HepG2 (cell line): ENCODE data around the gene PMM2. TPM values are rescaled to one million over a fixed set of nuclear protein-coding genes. Genes with fewer than 3 reads are reported as not detected.
A peak's percentile ranks its signal among the peaks of the same experiment; 100 is the strongest.

Experiments
- FOXM1 ChIP-seq: sonication (generic); formaldehyde crosslinking; IDR thresholded peaks from 2 replicates; pipeline ENCODE4 v1.5.0; 2020; ENCODE audit warnings: missing genetic modification reagents
- KLF16 ChIP-seq, 2 experiments: sonication (generic) in 1 of 2; formaldehyde crosslinking in 1 of 2; IDR thresholded peaks; 2 replicates each; pipeline versions ENCODE4 v1.6.1 to v1.8.0; 2016 to 2023; ENCODE audit warnings: missing genetic modification reagents in 2 of 2, missing compliant biosample characterization in 1 of 2
- MBNL3 ChIP-seq: fragments of 250-450 bp; sonication (Bioruptor Pico); conservative IDR thresholded peaks from 2 replicates; pipeline ENCODE4 v1.8.0; 2022; ENCODE audit warnings: mild to moderate bottlenecking, inconsistent platforms
- MIXL1 ChIP-seq: IDR thresholded peaks from 2 replicates; pipeline ENCODE4 v1.6.1; 2016
- SYNCRIP ChIP-seq: fragments of 200-400 bp; formaldehyde crosslinking; IDR thresholded peaks from 2 replicates; pipeline ENCODE4 v1.6.1; 2018; ENCODE audit warnings: mild to moderate bottlenecking, low read depth, low read length; ENCODE audit not compliant: insufficient read depth
- U2AF2 ChIP-seq: fragments of 200-400 bp; formaldehyde crosslinking; IDR thresholded peaks from 2 replicates; pipeline ENCODE4 v1.6.1; 2017; ENCODE audit warnings: low read depth, mild to moderate bottlenecking, low read length
- ZMYM3 ChIP-seq: sonication (generic); formaldehyde crosslinking; IDR thresholded peaks from 2 replicates; pipeline ENCODE4 v1.5.1; 2020; ENCODE audit warnings: mild to moderate bottlenecking, missing genetic modification reagents
- ZNF256 ChIP-seq: sonication (generic); formaldehyde crosslinking; conservative IDR thresholded peaks from 2 replicates; pipeline ENCODE4 v1.4.0; 2020; ENCODE audit warnings: missing genetic modification reagents
- ZNF296 ChIP-seq: sonication (generic); formaldehyde crosslinking; conservative IDR thresholded peaks from 2 replicates; pipeline ENCODE4 v1.5.0; 2020; ENCODE audit warnings: mild to moderate bottlenecking, missing genetic modification reagents
- ZNF350 ChIP-seq: sonication (generic); formaldehyde crosslinking; IDR thresholded peaks from 2 replicates; pipeline ENCODE4 v1.4.0; 2020; ENCODE audit warnings: mild to moderate bottlenecking, low read depth, missing genetic modification reagents, borderline replicate concordance
- ZNF776 ChIP-seq: sonication (generic); formaldehyde crosslinking; IDR thresholded peaks from 2 replicates; pipeline ENCODE4 v1.4.0; 2020; ENCODE audit warnings: mild to moderate bottlenecking, missing genetic modification reagents
- ZSCAN20 ChIP-seq: sonication (generic); formaldehyde crosslinking; IDR thresholded peaks from 2 replicates; pipeline ENCODE4 v1.4.0; 2020; ENCODE audit warnings: missing genetic modification reagents, mild to moderate bottlenecking, borderline replicate concordance
- polyA plus RNA-seq, 8 experiments: library from polyadenylated mRNA; depleted of rRNA in 3 of 8; stranded (reverse) in 7 of 8; unstranded in 1 of 8; fragments of >200 nt; fragmentation: Illumina TruSeq in 4 of 8; extraction: Trizol in 4 of 8; gene quantifications; 2 replicates each; pipeline versions ENCODE4 v1.2.1 to v1.2.3, GENCODE V29; 2011 to 2016; ENCODE audit warnings: low read depth in 4 of 8, missing spikeins in 1 of 8, mixed read lengths in 1 of 8; ENCODE audit not compliant: insufficient read depth in 1 of 8
- total RNA-seq, 5 experiments: library from RNA; depleted of rRNA; stranded (reverse); fragments of >200 nt; fragmentation: Illumina TruSeq; extraction: Trizol; gene quantifications; 2 replicates each; pipeline ENCODE4 v1.2.3, GENCODE V29; 2016; ENCODE audit warnings: low read depth in 1 of 5
- TF ChIP-seq, protein P1 (sequence below): sonication (generic); formaldehyde crosslinking; IDR thresholded peaks from 2 replicates; pipeline ENCODE4 v1.9.0; 2022; ENCODE audit warnings: missing genetic modification reagents, mild to moderate bottlenecking, borderline replicate concordance
- TF ChIP-seq, protein P2 (sequence below): sonication (generic); formaldehyde crosslinking; IDR thresholded peaks from 2 replicates; pipeline ENCODE4 v1.8.1; 2022; ENCODE audit warnings: mild to moderate bottlenecking, missing genetic modification reagents
- TF ChIP-seq, protein P3 (sequence below): IDR thresholded peaks from 2 replicates; pipeline ENCODE4 v1.4.0; 2020; ENCODE audit warnings: mild to moderate bottlenecking, missing genetic modification reagents
- TF ChIP-seq, protein P4 (sequence below): sonication (generic); formaldehyde crosslinking; IDR thresholded peaks from 2 replicates; pipeline ENCODE4 v1.5.1; 2020; ENCODE audit warnings: mild to moderate bottlenecking, missing genetic modification reagents, moderate library complexity
- TF ChIP-seq, protein P5 (sequence below): sonication (generic); formaldehyde crosslinking; IDR thresholded peaks from 2 replicates; pipeline ENCODE4 v1.8.0; 2022; ENCODE audit warnings: mild to moderate bottlenecking, missing genetic modification reagents, borderline replicate concordance

Gene PMM2
- total and polyA plus RNA-seq, 2 of the 13 experiments (the other 11 are each of a cell fraction or from before 2014, with no cell fraction given): 52.2 to 93.7 TPM

DNA sequence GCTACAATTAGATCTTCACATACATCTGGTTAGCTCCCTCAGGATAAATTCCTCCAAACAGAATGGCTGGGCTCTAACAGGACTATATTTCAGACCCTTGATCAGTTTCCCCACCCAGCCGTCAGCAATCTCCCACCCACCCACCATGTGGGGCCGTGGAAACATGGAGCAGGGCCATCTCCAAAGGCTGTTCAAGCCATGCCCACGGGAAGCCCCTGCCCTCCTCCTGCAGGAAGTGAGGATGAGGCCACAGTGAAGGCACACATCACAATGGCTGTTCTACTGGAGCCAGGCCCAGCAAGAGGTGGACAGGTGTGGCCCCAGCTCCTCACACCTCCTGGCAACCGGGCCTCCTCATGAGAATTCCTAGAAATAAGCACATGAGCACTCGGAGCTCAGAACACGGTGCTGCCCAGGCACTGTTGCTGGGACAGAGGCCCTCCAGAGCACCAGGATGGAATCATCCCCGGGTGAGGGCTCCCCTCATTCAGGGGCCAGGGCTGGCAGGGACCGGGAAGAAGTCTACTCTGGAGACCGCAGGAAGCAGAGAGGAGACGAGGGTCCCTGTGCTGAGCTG lies 84.5 kb downstream of the PMM2 start, which contains the start of gene LITAFD (continued):
- TF ChIP-seq, protein P1, sequence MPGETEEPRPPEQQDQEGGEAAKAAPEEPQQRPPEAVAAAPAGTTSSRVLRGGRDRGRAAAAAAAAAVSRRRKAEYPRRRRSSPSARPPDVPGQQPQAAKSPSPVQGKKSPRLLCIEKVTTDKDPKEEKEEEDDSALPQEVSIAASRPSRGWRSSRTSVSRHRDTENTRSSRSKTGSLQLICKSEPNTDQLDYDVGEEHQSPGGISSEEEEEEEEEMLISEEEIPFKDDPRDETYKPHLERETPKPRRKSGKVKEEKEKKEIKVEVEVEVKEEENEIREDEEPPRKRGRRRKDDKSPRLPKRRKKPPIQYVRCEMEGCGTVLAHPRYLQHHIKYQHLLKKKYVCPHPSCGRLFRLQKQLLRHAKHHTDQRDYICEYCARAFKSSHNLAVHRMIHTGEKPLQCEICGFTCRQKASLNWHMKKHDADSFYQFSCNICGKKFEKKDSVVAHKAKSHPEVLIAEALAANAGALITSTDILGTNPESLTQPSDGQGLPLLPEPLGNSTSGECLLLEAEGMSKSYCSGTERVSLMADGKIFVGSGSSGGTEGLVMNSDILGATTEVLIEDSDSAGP (CRISPR knock-in tag): no peak
- TF ChIP-seq ZMYM3 (CRISPR knock-in tag): no peak
- TF ChIP-seq, protein P2, sequence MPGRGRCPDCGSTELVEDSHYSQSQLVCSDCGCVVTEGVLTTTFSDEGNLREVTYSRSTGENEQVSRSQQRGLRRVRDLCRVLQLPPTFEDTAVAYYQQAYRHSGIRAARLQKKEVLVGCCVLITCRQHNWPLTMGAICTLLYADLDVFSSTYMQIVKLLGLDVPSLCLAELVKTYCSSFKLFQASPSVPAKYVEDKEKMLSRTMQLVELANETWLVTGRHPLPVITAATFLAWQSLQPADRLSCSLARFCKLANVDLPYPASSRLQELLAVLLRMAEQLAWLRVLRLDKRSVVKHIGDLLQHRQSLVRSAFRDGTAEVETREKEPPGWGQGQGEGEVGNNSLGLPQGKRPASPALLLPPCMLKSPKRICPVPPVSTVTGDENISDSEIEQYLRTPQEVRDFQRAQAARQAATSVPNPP: no peak
- no peak for TF ChIP-seq U2AF2
- no peak for TF ChIP-seq ZSCAN20
- no peak for TF ChIP-seq ZNF296 (CRISPR knock-in tag)
- TF ChIP-seq SYNCRIP: no peak
- TF ChIP-seq, protein P3, sequence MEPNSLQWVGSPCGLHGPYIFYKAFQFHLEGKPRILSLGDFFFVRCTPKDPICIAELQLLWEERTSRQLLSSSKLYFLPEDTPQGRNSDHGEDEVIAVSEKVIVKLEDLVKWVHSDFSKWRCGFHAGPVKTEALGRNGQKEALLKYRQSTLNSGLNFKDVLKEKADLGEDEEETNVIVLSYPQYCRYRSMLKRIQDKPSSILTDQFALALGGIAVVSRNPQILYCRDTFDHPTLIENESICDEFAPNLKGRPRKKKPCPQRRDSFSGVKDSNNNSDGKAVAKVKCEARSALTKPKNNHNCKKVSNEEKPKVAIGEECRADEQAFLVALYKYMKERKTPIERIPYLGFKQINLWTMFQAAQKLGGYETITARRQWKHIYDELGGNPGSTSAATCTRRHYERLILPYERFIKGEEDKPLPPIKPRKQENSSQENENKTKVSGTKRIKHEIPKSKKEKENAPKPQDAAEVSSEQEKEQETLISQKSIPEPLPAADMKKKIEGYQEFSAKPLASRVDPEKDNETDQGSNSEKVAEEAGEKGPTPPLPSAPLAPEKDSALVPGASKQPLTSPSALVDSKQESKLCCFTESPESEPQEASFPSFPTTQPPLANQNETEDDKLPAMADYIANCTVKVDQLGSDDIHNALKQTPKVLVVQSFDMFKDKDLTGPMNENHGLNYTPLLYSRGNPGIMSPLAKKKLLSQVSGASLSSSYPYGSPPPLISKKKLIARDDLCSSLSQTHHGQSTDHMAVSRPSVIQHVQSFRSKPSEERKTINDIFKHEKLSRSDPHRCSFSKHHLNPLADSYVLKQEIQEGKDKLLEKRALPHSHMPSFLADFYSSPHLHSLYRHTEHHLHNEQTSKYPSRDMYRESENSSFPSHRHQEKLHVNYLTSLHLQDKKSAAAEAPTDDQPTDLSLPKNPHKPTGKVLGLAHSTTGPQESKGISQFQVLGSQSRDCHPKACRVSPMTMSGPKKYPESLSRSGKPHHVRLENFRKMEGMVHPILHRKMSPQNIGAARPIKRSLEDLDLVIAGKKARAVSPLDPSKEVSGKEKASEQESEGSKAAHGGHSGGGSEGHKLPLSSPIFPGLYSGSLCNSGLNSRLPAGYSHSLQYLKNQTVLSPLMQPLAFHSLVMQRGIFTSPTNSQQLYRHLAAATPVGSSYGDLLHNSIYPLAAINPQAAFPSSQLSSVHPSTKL (CRISPR knock-in tag): no peak
- TF ChIP-seq, protein P4, sequence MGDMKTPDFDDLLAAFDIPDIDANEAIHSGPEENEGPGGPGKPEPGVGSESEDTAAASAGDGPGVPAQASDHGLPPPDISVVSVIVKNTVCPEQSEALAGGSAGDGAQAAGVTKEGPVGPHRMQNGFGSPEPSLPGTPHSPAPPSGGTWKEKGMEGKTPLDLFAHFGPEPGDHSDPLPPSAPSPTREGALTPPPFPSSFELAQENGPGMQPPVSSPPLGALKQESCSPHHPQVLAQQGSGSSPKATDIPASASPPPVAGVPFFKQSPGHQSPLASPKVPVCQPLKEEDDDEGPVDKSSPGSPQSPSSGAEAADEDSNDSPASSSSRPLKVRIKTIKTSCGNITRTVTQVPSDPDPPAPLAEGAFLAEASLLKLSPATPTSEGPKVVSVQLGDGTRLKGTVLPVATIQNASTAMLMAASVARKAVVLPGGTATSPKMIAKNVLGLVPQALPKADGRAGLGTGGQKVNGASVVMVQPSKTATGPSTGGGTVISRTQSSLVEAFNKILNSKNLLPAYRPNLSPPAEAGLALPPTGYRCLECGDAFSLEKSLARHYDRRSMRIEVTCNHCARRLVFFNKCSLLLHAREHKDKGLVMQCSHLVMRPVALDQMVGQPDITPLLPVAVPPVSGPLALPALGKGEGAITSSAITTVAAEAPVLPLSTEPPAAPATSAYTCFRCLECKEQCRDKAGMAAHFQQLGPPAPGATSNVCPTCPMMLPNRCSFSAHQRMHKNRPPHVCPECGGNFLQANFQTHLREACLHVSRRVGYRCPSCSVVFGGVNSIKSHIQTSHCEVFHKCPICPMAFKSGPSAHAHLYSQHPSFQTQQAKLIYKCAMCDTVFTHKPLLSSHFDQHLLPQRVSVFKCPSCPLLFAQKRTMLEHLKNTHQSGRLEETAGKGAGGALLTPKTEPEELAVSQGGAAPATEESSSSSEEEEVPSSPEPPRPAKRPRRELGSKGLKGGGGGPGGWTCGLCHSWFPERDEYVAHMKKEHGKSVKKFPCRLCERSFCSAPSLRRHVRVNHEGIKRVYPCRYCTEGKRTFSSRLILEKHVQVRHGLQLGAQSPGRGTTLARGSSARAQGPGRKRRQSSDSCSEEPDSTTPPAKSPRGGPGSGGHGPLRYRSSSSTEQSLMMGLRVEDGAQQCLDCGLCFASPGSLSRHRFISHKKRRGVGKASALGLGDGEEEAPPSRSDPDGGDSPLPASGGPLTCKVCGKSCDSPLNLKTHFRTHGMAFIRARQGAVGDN (CRISPR knock-in tag): peak; percentile 57
- no peak for TF ChIP-seq KLF16 (CRISPR knock-in tag; IDR thresholded peaks at IDR 0.05)
- TF ChIP-seq MIXL1 (CRISPR knock-in tag): no peak
- no peak for TF ChIP-seq ZNF256 (CRISPR knock-in tag)
- no peak for TF ChIP-seq FOXM1
- 0 out of 2 replicates have a peak, but pooled peaks have one; percentile 20 for TF ChIP-seq ZNF776 (CRISPR knock-in tag)
- TF ChIP-seq, protein P5, sequence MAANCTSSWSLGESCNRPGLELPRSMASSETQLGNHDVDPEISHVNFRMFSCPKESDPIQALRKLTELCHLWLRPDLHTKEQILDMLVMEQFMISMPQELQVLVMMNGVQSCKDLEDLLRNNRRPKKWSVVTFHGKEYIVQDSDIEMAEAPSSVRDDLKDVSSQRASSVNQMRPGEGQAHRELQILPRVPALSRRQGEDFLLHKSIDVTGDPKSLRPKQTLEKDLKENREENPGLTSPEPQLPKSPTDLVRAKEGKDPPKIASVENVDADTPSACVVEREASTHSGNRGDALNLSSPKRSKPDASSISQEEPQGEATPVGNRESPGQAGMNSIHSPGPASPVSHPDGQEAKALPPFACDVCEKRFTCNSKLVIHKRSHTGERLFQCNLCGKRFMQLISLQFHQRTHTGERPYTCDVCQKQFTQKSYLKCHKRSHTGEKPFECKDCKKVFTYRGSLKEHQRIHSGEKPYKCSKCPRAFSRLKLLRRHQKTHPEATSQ (CRISPR knock-in tag): no peak
- no peak for TF ChIP-seq MBNL3 (CRISPR knock-in tag)
- peak; percentile 18; the same call in 1 of the 2 replicates for TF ChIP-seq ZNF350
